Stimulated activated CD4-positive, alpha-beta T cell treated with anti-CD3 and anti-CD28 coated beads, Interleukin-2, amount 100 ng/mL, for 4 hours (primary cell): ENCODE results near the gene ST8SIA2.

Experiments used
- DNase-seq: peaks from one replicate; pipeline ENCODE4 v3.0.0-alpha.2; 2020; ENCODE audit warnings: low read depth

Gene ST8SIA2

GRCh38 chr15:92494806-92495336 is 101.2 kb downstream of the ST8SIA2 start:
- no peak for DNase-seq

GRCh38 chr15:92495446-92495845 is 101.8 kb downstream of the ST8SIA2 start:
- no peak for DNase-seq

- no peak for DNase-seq
Observed at GRCh38 chr15:92499731-92500530, 106.2 kb downstream of the ST8SIA2 start.

GRCh38 chr15:92502336-92502735 is 108.7 kb downstream of the ST8SIA2 start:
- no peak for DNase-seq

- DNase-seq, result no peak
Observed at GRCh38 chr15:92502930-92503857, 109.5 kb downstream of the ST8SIA2 start.

- no peak for DNase-seq
Observed at GRCh38 chr15:92503889-92504288, 110.2 kb downstream of the ST8SIA2 start.

GRCh38 chr15:92505611-92506010 is 111.9 kb downstream of the ST8SIA2 start:
- no peak for DNase-seq

GRCh38 chr15:92506506-92506905 is 112.8 kb downstream of the ST8SIA2 start:
- no peak for DNase-seq

GRCh38 chr15:92510163-92510882 is 116.6 kb downstream of the ST8SIA2 start:
- no peak for DNase-seq
